ENCODE measurements around the gene GYS1.
A peak's percentile ranks its signal among the peaks of the same experiment; 100 is the strongest.

GYS1 gene

GRCh38 chr19:49004964-49005614, 12.0 kb upstream of the GYS1 start:
- no peak for ATAC-seq

GRCh38 chr19:49004133-49004532, 11.0 kb upstream of the GYS1 start:
- ATAC-seq: no peak
- Mint-ChIP-seq H3K4me3 (no peak overlapping the region), H3K27me3 (no peaks in the 10 kb centered on the region), H3K9me3 (no peaks in the 10 kb centered on the region), H3K4me1 (peaks cover 9% of the 10 kb centered on the region), H3K36me3 (peaks cover 57% of the 10 kb centered on the region), H3K27ac (no peak overlapping the region)

More at GRCh38 chr19:49004964-49005614, 12.0 kb upstream of the GYS1 start:
- Mint-ChIP-seq H3K27me3 (no peaks in the 10 kb centered on the region), H3K9me3 (no peaks in the 10 kb centered on the region), H3K4me1 (peaks cover under 1% of the 10 kb centered on the region), H3K27ac (no peak overlapping the region), H3K4me3 (no peak overlapping the region), H3K36me3 (peaks cover 55% of the 10 kb centered on the region)

- Mint-ChIP-seq H3K9me3 (no peaks in the 10 kb centered on the region), H3K27me3 (no peaks in the 10 kb centered on the region), H3K27ac (no peak overlapping the region), H3K4me3 (no peak overlapping the region), H3K36me3 (peaks cover 46% of the 10 kb centered on the region), H3K4me1 (peaks cover 32% of the 10 kb centered on the region)
- peak; percentile 80 for ATAC-seq
Observed at GRCh38 chr19:48999481-49000325, 6.6 kb upstream of the GYS1 start.

DNA sequence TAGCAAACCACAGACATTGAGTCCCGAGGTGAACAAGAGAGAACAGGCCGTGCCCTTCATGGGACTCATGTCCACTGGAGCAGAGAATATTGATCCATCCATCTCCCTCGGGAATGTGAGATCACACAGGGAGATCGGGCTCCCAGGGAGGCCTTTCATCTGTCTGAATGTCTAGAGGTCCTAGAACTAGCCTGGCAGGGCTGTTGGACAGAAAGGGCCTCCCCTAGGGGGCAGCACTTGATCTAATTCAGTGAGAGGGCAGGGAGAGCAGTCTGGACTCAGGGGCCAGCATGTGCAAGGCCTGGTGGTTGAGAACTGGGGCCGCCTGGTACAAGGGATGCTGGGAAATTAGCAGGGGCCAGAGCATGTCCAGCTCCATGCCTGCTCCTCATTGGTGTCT, 4.9 kb upstream of the GYS1 start:
- Mint-ChIP-seq H3K27me3 (no peaks in the 10 kb centered on the region), H3K9me3 (no peaks in the 10 kb centered on the region), H3K36me3 (peaks cover 36% of the 10 kb centered on the region), H3K4me3 (no peak overlapping the region), H3K27ac (no peak overlapping the region), H3K4me1 (peaks cover 44% of the 10 kb centered on the region)
- no peak for ATAC-seq

- Mint-ChIP-seq H3K27me3 (no peaks in the 10 kb centered on the region), H3K4me3 (peak overlapping the region; percentile 88), H3K4me1 (peaks cover 60% of the 10 kb centered on the region), H3K9me3 (no peaks in the 10 kb centered on the region), H3K36me3 (peaks cover 35% of the 10 kb centered on the region), H3K27ac (peak overlapping the region; percentile 93)
- ATAC-seq: no peak
Observed at GRCh38 chr19:48994035-48994386, 902 bp upstream of the GYS1 start.

DNA sequence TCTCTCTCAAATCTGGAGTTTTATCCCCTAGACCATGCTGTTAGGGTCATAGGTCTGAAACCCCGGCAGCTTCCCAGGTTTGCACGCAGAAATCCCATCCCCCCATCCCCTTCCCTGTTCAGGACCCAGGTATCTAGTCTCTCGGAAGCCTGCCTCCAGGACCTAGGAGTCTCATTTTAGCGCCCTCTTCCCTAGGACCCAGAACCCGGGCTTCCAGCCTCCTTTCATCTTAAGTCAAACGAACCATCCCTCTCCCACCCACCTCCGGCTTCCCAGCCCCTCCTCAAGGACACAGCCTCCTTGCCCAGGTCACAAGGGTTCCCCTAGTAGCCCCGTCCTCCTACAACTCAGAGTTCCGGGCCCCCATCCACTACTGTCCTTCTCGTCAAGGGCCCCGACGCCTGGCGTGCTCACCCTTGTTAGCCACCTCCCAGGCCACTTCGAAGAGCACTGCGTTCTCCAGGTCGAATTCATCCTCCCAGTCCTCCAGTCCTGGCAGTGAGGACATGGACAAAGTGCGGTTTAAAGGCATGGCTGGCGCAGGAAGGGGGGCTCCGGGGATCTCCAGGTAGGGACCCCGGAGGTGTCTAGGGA, 431 bp downstream of the GYS1 start:
- peaks cover 43% of the 10 kb centered on the region for H3K36me3 Mint-ChIP-seq
- no peaks in the 10 kb centered on the region for H3K27me3 Mint-ChIP-seq
- peak overlapping the region; percentile 88 for H3K4me3 Mint-ChIP-seq
- no peaks in the 10 kb centered on the region for H3K9me3 Mint-ChIP-seq
- ATAC-seq: no peak
- peak overlapping the region; percentile 93 for H3K27ac Mint-ChIP-seq
- H3K4me1 Mint-ChIP-seq: peaks cover 61% of the 10 kb centered on the region

DNA sequence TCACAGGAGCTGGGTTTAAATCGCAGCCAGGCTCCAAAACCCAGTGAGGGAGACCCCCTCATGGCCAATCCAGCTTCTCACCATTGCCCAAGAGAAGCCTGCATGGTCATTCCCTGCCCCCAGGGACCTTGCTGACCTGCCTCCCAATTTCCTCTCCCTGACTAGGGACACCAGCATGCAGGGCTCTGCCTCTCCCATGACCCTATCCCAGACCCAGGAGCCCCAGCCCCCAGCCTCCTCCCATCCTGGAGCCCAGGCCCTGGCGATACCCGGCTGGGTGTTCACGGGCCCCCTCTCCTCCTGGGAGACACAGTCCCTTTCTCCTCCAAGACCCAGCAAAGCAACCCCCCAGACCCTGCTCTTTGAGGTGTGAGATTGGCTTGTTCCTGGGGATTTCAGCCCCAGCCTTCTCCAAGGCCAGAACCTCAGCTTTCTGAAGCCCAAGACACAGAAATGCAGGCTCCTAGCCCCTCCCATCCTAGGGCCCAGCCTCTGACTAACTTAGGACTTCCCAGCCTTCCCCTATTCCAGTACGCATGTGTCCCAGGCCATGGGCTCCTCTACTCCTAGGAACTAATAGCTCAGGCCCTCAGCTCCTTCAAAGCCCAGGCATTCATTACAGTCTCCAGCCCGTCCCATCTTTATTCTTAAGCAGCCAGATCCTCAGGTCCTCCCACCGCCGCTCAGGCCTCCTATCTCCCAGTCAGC, 1.1 kb downstream of the GYS1 start:
- H3K4me1 Mint-ChIP-seq: peaks cover 62% of the 10 kb centered on the region
- H3K27ac Mint-ChIP-seq: peak overlapping the region; percentile 93
- H3K9me3 Mint-ChIP-seq: no peaks in the 10 kb centered on the region
- H3K4me3 Mint-ChIP-seq: peak overlapping the region; percentile 88
- no peak for ATAC-seq
- H3K27me3 Mint-ChIP-seq: no peaks in the 10 kb centered on the region
- peaks cover 48% of the 10 kb centered on the region for H3K36me3 Mint-ChIP-seq

DNA sequence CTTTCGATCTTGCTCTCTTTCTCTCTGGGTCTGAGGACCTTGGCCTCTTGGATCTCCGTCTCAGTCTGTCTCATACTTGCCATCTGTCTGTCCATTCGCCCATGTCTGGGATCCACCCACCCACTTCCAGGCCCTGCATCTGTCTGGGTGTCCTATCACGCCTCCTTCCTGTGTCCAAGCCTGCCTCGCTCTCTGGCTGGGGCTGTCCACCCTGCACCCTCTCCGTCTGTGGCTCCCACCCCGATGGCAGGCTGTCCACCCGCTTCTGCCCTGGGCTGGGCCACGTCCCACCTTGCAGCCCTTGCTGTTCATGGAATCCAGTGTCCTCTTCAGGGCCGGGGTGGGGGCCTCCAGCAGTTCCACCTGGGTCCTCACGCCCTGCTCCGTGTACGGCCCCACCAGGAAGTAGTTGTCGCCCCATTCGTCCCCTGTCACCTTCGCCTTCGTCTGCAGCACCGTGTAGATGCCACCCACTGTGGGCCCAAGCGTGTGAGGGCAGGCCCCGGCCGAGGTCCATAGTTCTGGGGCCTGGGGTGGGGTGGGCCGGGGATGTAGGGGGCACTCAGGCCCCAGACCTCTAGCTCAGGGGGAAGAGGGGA, 2.0 kb downstream of the GYS1 start:
- Mint-ChIP-seq H3K27ac (peak overlapping the region; percentile 33), H3K9me3 (no peaks in the 10 kb centered on the region), H3K36me3 (peaks cover 53% of the 10 kb centered on the region), H3K4me3 (no peak overlapping the region), H3K4me1 (peaks cover 60% of the 10 kb centered on the region), H3K27me3 (no peaks in the 10 kb centered on the region)
- ATAC-seq: no peak

- no peaks in the 10 kb centered on the region for H3K27me3 Mint-ChIP-seq
- no peak for ATAC-seq
- peaks cover 59% of the 10 kb centered on the region for H3K4me1 Mint-ChIP-seq
- peak overlapping the region; percentile 33 for H3K27ac Mint-ChIP-seq
- H3K9me3 Mint-ChIP-seq: no peaks in the 10 kb centered on the region
- H3K36me3 Mint-ChIP-seq: peaks cover 58% of the 10 kb centered on the region
- H3K4me3 Mint-ChIP-seq: no peak overlapping the region
Observed at GRCh38 chr19:48990400-48990799, 2.7 kb downstream of the GYS1 start.

DNA sequence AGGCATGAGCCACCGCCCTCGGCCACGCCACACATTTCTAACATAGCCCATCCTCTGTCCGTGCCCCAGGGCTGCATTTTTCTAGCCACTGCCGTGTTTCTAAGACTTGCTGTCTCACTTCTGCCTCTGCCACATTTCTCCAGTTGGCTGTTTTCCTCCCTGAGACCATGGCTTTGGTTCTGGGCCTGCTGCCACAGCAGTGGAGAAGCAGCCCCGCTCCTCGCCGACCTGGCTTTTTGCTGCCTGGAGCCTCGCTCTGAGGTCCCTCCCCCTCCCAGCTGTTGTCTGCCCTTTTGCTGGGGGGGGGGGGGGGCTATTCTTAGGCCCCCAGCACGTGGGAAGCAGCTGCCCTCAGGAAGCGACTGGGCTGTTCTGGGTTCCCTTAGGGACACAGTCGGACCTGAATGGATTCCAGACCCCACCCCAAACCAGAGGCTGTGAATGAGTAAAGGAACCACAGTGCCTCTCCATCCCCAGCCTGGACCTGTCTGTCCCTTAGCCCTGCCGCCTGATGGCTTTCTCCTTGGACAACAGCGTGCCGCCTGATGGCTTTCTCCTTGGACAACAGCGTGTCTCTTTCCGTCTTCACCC, 3.3 kb downstream of the GYS1 start:
- Mint-ChIP-seq H3K9me3 (no peaks in the 10 kb centered on the region), H3K27me3 (no peaks in the 10 kb centered on the region), H3K4me3 (no peak overlapping the region), H3K4me1 (peaks cover 53% of the 10 kb centered on the region), H3K36me3 (peaks cover 59% of the 10 kb centered on the region), H3K27ac (peak overlapping the region; percentile 33)
- ATAC-seq: no peak

DNA sequence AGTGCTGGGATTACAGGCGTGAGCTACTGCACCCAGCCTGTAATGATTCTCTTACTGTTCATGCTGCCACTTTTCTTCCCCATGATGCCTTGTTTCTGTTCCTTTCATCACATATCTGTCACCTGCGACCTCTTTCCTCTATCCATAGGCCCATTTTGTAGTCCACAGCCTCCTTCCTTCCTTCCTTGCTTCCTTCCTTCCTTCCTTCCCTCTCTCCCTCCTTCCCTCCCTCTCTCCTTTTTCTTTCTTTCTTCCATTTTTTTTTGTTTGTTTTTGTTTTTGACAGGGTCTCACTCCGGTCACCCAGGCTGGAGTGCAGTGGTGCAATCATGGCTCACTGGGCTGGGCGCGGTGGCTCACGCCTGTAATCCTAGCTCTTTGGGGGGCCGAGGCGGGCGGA, 4.2 kb downstream of the GYS1 start:
- peaks cover 54% of the 10 kb centered on the region for H3K36me3 Mint-ChIP-seq
- H3K27me3 Mint-ChIP-seq: no peaks in the 10 kb centered on the region
- H3K4me3 Mint-ChIP-seq: no peak overlapping the region
- no peaks in the 10 kb centered on the region for H3K9me3 Mint-ChIP-seq
- H3K4me1 Mint-ChIP-seq: peaks cover 44% of the 10 kb centered on the region
- ATAC-seq: no peak
- no peak overlapping the region for H3K27ac Mint-ChIP-seq

DNA sequence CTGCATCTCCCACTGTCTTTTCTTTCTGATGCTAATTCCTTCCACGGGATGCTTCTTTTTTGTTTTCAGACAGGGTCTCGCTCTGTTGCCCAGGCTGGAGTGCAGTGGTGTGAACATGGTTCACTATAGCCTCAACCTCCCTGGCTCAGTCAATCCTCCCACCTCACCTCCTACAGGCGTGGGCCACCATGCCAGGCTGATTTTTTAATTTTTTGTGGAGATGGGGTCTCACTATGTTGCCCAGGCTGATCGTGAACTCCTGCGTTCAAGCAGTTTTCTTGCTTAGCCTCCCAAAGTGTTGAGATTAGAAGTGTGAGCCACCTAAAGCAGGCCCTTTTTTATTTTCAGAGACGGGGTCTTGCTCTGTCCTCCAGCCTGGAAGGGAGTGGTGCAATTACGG, 4.8 kb downstream of the GYS1 start:
- Mint-ChIP-seq H3K4me3 (no peak overlapping the region), H3K27ac (peak overlapping the region; percentile 11), H3K9me3 (no peaks in the 10 kb centered on the region), H3K4me1 (peaks cover 40% of the 10 kb centered on the region), H3K27me3 (no peaks in the 10 kb centered on the region), H3K36me3 (peaks cover 55% of the 10 kb centered on the region)
- no peak for ATAC-seq

DNA sequence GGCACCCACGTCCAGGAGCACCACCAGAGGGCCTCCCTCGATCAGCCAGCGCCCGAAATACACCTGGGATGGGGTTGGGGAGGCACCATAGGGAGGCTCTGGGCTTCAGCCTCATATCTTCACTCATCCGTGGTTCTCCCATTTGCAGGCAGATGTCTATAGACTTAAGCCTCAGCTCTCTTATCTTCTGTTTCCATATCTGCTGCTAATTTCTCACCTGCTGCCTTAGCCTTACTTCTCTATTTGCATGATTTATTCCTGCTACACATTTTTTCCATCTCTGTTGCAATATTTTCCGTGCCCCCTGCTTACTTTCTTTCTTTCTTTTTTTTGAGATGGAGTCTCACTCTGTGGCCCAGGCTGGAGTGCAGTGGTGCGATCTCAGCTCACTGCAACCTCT, 5.8 kb downstream of the GYS1 start:
- Mint-ChIP-seq H3K4me3 (no peak overlapping the region), H3K27me3 (no peaks in the 10 kb centered on the region), H3K27ac (peak overlapping the region; percentile 11), H3K36me3 (peaks cover 65% of the 10 kb centered on the region), H3K4me1 (peaks cover 35% of the 10 kb centered on the region), H3K9me3 (no peaks in the 10 kb centered on the region)
- ATAC-seq: no peak

DNA sequence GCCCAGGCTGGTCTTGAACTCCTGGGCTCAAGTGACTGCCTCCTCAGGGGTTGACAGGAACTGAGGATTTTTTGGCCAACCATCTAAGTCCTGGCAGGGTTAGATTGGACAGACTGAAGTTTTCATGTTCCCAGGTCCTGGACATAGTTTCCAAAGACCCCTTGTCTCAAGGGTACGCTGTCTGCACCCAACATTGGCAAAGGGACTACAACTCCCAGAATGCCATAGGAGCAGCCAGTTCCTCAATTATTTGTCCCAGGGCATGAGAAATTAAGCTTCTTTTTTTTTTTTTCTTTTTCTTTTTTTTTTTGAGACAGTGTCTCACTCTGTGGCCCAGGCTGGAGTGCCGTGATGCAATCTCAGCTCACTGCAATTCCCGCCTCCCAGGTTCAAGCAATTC, 6.9 kb downstream of the GYS1 start:
- Mint-ChIP-seq H3K9me3 (no peaks in the 10 kb centered on the region), H3K36me3 (peaks cover 73% of the 10 kb centered on the region), H3K27ac (no peak overlapping the region), H3K4me3 (no peak overlapping the region), H3K4me1 (peaks cover 38% of the 10 kb centered on the region), H3K27me3 (no peaks in the 10 kb centered on the region)
- no peak for ATAC-seq

DNA sequence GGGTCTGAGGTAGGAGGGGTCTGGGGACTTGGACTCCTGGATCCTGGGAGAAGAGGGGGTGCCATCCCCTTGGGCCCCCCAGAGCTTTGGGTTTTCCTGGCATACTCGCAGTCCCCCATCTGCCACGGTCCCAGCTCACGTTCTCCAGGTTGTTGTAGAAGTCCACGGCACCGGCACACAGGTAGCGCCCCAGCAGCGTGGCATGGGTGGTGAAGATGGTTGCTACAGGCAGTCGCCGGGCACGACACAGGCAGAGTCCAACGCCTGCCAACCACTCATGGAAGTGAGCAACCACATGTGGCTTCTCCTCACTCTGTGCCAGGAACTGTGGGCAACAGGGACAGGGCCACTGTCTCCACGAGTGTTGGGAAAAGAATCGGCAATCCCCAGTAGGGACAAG, 7.4 kb downstream of the GYS1 start:
- Mint-ChIP-seq H3K27ac (no peak overlapping the region), H3K4me1 (peaks cover 33% of the 10 kb centered on the region), H3K4me3 (no peak overlapping the region), H3K36me3 (peaks cover 68% of the 10 kb centered on the region), H3K9me3 (no peaks in the 10 kb centered on the region), H3K27me3 (no peaks in the 10 kb centered on the region)
- no peak for ATAC-seq

All from stimulated activated memory B cell treated with anti-CD40 and anti-IgM and Interleukin-4, amounts not matched to agents 10 μg/mL and 1 μg/mL and 100 μg/mL, for 72 hours (primary cell).